Lower lobe of right lung (tissue), 2 donors: ENCODE data around the gene MYH16. TPM values are rescaled to one million over a fixed set of nuclear protein-coding genes. Genes with fewer than 3 reads are reported as not detected.

ENCODE experiments used
- ATAC-seq, 2 donors: fragments of 200-7000 bp; cut with Tn5 transposase; one replicate each; pipeline ENCODE4 v1.9.1; 2020 to 2022; ENCODE audit warnings: mild to moderate bottlenecking in 2 of 2, moderate library complexity in 2 of 2
- DNase-seq: peaks from one replicate; pipeline ENCODE4 v3.0.0-alpha.2; 2020
- H3K27ac ChIP-seq: fragments of 200-600 bp; one replicate; pipeline ENCODE4 v1.8.0; 2022
- H3K27me3 ChIP-seq: fragments of 200-600 bp; one replicate; pipeline ENCODE4 v1.8.0; 2022; ENCODE audit warnings: low read depth
- H3K36me3 ChIP-seq: fragments of 200-600 bp; one replicate; pipeline ENCODE4 v1.8.0; 2022; ENCODE audit warnings: mild to moderate bottlenecking
- H3K4me1 ChIP-seq: fragments of 200-600 bp; one replicate; pipeline ENCODE4 v1.8.0; 2022
- H3K4me3 ChIP-seq: fragments of 200-600 bp; one replicate; pipeline ENCODE4 v1.8.0; 2022; ENCODE audit warnings: mild to moderate bottlenecking
- H3K9me3 ChIP-seq: fragments of 200-600 bp; one replicate; pipeline ENCODE4 v1.8.0; 2022
- intact Hi-C: fragments of 100-400 bp; cut with DNase I; formaldehyde crosslinking; loops from one replicate; pipeline ENCODE4 v1.11.0; 2022
- total RNA-seq: library from RNA; stranded (reverse); fragmentation: NEBNext Ultra II Directional; extraction: Animal tissue kit (Norgen Biotek cat#: 25700); gene quantifications from one replicate; pipeline ENCODE4 v1.2.1, GENCODE V29; 2021
- TF ChIP-seq, protein P1 (sequence below): fragments of 200-600 bp; IDR thresholded peaks from one replicate; pipeline ENCODE4 v1.8.0; 2022; ENCODE audit warnings: antibody characterized with exemption, mild to moderate bottlenecking
- donor health status: DM: no; HTN: yes; CAD: no; lungs with severe emphysema.

MYH16 gene
- total RNA-seq, 1 donor from 2014 or later, result not detected

DNA sequence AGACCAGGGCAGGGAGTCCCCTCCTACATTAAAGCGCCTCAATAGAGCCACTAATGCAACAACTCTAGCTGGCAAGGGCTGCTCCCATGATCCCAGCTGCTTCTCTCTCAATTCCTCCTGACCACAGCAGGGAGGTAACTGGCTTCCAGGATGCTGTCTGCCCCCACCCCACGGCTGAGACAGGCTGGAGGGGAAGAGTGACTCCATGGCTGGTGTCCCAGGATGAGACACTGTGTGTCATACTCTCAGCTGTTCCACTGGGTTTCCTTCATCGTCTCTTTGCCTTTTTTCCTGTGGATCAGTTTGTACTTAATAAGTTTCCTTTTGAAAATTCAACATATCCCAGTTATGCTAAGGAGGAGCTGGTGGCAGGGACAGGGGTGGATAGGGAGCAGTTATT lies 27.7 kb upstream of the MYH16 start:
- H3K27me3 ChIP-seq, result no peaks in the 10 kb centered on the region
- intact Hi-C loops, result no loop called here
- H3K36me3 ChIP-seq, result no peaks in the 10 kb centered on the region
- no peaks in the 10 kb centered on the region for H3K9me3 ChIP-seq
- no peak overlapping the region for H3K4me3 ChIP-seq
- TF ChIP-seq, protein P1, sequence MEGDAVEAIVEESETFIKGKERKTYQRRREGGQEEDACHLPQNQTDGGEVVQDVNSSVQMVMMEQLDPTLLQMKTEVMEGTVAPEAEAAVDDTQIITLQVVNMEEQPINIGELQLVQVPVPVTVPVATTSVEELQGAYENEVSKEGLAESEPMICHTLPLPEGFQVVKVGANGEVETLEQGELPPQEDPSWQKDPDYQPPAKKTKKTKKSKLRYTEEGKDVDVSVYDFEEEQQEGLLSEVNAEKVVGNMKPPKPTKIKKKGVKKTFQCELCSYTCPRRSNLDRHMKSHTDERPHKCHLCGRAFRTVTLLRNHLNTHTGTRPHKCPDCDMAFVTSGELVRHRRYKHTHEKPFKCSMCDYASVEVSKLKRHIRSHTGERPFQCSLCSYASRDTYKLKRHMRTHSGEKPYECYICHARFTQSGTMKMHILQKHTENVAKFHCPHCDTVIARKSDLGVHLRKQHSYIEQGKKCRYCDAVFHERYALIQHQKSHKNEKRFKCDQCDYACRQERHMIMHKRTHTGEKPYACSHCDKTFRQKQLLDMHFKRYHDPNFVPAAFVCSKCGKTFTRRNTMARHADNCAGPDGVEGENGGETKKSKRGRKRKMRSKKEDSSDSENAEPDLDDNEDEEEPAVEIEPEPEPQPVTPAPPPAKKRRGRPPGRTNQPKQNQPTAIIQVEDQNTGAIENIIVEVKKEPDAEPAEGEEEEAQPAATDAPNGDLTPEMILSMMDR, result no peak
- no peaks in the 10 kb centered on the region for H3K4me1 ChIP-seq
- ATAC-seq (no peak), DNase-seq (no peak)
- no peak overlapping the region for H3K27ac ChIP-seq

DNA sequence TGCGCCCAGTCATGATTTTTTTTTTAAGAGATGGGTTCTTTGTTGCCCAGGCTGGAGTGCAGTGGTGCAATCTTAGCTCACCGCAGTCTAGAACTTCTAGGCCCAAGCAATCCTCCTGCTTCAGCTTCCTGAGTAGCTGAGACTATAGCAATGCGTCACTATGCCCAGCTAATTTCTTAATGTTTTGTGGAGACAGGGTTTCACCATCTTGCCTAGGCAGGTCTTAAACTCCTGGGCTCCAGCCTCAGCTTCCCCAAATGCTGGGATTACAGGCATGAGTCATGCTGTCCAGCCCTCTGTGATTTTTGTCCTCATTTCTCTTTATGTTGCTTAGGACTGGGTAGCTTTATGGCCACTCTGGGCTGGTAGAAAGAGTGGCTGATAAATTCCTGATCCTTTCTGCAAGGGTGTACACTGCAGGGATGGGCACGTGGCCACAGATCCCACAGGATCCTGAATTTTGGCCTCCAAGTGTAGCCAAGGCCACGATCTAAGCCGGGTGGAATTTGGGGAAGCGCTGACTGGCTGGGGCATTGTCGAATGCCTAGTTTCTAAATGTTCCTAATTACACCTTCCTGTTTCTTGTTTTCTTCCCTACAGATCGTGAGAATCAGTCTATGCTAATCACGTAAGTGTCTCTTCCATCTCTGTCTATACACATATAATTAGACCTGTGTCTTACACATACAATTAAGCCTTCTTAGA lies 24.1 kb upstream of the MYH16 start:
- Histone ChIP-seq H3K36me3 (no peaks in the 10 kb centered on the region), H3K4me1 (no peaks in the 10 kb centered on the region), H3K27me3 (no peaks in the 10 kb centered on the region), H3K4me3 (no peak overlapping the region), H3K9me3 (no peaks in the 10 kb centered on the region), H3K27ac (no peak overlapping the region)
- TF ChIP-seq, protein P1, result no peak
- peak; percentile 72 to 78 for ATAC-seq
- peak; percentile 53 for DNase-seq
- intact Hi-C loops, result no loop called here

DNA sequence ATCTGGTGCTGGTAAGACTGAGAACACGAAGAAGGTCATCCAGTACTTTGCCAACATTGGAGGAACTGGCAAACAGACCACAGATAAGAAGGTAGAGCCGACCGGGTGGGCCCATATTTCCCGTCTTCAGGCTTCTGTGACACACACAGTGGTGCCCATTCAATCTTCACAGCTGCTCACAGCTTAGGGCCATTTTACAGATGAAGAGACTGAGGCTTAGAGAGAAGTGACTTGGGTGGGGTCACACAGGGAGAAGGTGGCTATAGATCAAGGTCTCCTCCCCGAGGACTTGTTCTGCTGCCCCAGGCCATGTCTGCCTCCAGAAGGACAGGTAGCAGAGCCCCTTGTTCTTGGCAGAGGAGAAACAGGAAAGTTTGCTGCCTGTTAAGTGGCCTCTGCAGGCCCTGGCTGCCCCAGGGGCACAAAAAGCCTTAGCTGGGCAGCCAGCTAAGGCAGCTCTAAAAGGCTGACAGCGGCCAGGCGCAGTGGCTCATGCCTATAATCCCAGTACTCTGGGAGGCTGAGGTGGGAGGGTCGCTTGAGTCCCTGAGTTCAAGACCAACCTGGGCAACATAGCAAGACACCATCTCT lies 22.6 kb upstream of the MYH16 start:
- intact Hi-C loops, result no loop called here
- TF ChIP-seq, protein P1, result no peak
- ATAC-seq, result no peak

DNA sequence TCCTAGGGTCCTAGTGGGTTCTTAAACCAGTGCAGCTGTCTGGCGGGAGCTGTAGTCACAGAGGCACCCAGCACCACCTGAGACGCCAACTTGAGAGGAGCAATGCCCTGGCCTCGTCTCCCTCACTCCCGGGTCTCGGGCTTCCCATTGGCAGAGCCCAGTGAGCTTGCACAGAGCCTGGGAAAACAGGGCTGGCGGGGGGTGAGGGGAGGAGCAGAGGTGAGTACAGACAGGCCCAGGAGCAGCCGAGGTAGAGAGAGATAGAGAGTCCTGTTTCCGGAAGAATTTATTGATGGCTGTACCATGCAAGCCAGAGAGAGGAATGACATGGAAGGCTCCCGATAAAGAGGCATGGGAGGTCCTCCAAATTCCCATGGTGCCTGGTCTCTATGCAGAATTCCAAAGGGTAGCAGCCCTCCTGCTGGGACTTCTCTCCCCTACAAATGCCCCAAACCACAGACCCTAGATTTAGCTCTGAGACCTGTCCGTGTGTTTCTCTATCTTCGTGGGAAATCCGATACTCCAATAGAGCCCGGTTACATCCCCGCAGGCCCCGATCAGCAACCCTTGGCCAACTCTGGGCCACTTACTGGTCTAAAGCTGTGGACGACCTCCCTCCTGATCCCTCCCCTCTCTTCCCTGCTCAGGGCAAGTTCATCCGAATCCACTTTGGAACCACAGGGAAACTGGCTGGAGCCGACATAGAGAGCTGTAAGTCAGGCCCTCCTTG lies 20.3 kb upstream of the MYH16 start:
- TF ChIP-seq, protein P1, result no peak
- Histone ChIP-seq H3K27me3 (no peaks in the 10 kb centered on the region), H3K4me3 (no peak overlapping the region), H3K4me1 (no peaks in the 10 kb centered on the region), H3K27ac (no peak overlapping the region), H3K9me3 (no peaks in the 10 kb centered on the region), H3K36me3 (no peaks in the 10 kb centered on the region)
- intact Hi-C loops, result no loop called here
- DNase-seq (no peak), ATAC-seq (no peak)

More for the DNA sequence above, 22.6 kb upstream of the MYH16 start:
- H3K4me3 ChIP-seq, result no peak overlapping the region
- no peaks in the 10 kb centered on the region for H3K4me1 ChIP-seq
- H3K36me3 ChIP-seq, result no peaks in the 10 kb centered on the region
- no peak for DNase-seq
- no peaks in the 10 kb centered on the region for H3K27me3 ChIP-seq
- no peaks in the 10 kb centered on the region for H3K9me3 ChIP-seq
- no peak overlapping the region for H3K27ac ChIP-seq

DNA sequence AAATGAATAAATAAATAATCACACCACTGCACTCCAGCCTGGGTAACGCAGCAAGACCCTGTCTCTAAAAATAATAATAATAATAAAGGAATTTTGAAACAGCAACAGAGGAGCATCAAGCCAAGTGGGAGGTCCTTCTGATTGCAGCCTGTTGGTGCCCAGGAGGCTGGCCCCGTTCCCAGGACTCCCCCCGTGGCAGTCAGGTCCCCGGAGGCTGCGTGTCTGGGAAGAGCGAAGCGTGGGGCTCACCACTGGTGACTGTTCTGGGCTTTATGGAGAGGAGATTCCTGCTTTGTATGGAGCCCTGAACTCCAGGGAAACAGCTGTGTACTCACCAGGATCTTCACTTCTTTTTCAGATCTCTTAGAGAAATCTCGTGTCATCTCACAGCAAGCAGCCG lies 19.3 kb upstream of the MYH16 start:
- Histone ChIP-seq H3K9me3 (no peaks in the 10 kb centered on the region), H3K4me1 (no peaks in the 10 kb centered on the region), H3K4me3 (no peak overlapping the region), H3K36me3 (no peaks in the 10 kb centered on the region), H3K27ac (no peak overlapping the region), H3K27me3 (no peaks in the 10 kb centered on the region)
- DNase-seq (no peak), ATAC-seq (no peak)
- intact Hi-C loops, result no loop called here
- TF ChIP-seq, protein P1, result no peak
